Measurements from ENCODE around the gene GNAZ.

GRCh38 chr22:23101524-23101923, 31.2 kb downstream of the GNAZ start:
- TF ChIP-seq POLR2A (IDR thresholded peaks at IDR 0.05) (no peak), CTCF (IDR thresholded peaks at IDR 0.05) (no peak)

Measured in transverse colon (tissue), 3 donors.